Measurements from ENCODE around the gene CT45A2.
"Not testable (repeated sequence)": the region's sequence is repeated elsewhere in the genome, so short reads cannot be mapped to it uniquely, and the experiment has no call there.

Gene CT45A2

DNA sequence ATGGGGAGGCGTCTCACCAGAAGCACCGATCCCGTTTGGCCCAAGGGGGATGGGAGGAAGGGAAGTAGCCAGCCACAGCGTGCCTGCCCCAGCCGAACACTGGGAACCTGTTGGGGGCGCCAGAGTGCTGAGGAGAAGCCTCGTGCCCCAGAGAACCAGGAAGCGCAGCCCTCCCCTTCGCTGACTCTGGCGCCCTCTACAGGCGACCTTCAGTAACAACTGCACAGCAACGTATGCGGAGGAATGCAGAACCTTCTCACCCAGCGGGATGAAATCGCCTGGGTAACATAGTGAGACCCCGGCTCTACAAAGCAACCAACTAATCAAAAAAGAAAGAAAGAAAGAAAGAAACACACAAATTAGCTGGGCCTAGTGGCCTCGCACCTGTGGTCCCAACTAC is at the start of gene CT45A2:
Gene CT45A2 (minus strand): TSS at position 101 of the 400 bp plus-strand sequence. CDS start 3,747 bp downstream, outside the sequence.
- not testable (repeated sequence) for DNase-seq

DNA sequence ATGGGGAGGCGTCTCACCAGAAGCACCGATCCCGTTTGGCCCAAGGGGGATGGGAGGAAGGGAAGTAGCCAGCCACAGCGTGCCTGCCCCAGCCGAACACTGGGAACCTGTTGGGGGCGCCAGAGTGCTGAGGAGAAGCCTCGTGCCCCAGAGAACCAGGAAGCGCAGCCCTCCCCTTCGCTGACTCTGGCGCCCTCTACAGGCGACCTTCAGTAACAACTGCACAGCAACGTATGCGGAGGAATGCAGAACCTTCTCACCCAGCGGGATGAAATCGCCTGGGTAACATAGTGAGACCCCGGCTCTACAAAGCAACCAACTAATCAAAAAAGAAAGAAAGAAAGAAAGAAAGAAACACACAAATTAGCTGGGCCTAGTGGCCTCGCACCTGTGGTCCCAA is 34.6 kb upstream of the CT45A2 start, which contains the start of gene CT45A8:
Gene CT45A8 (minus strand): TSS at position 101 of the 400 bp plus-strand sequence. CDS start 3,755 bp downstream, outside the sequence.
- not testable (repeated sequence) for DNase-seq

GRCh38 chrX:135837180-135837579 is 17.4 kb upstream of the CT45A2 start, which contains the start of gene CT45A7:
Gene CT45A7 (minus strand): TSS chrX:135837280. CDS start chrX:135833533, 3,747 bp downstream.
- not testable (repeated sequence) for DNase-seq

GRCh38 chrX:135802687-135803086 is 17.1 kb downstream of the CT45A2 start, which contains the start of gene CT45A6:
Gene CT45A6 (minus strand): TSS chrX:135802787. CDS start chrX:135798993, 3,794 bp downstream.
- not testable (repeated sequence) for DNase-seq

- not testable (repeated sequence) for DNase-seq
These were observed 34.4 kb downstream of the CT45A2 start, which contains the start of gene CT45A5 for GRCh38 chrX:135785403-135785802. Gene CT45A5 (minus strand): TSS chrX:135785503. CDS start chrX:135781729, 3,774 bp downstream.

DNA sequence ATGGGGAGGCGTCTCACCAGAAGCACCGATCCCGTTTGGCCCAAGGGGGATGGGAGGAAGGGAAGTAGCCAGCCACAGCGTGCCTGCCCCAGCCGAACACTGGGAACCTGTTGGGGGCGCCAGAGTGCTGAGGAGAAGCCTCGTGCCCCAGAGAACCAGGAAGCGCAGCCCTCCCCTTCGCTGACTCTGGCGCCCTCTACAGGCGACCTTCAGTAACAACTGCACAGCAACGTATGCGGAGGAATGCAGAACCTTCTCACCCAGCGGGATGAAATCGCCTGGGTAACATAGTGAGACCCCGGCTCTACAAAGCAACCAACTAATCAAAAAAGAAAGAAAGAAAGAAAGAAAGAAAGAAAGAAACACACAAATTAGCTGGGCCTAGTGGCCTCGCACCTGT is 51.7 kb downstream of the CT45A2 start, which contains the start of gene CT45A3:
Gene CT45A3 (minus strand): TSS at position 101 of the 400 bp plus-strand sequence. CDS start 3,747 bp downstream, outside the sequence.
- not testable (repeated sequence) for DNase-seq

Measured in MV-4-11 (cell line).